HG03139 (cell line): ENCODE results near the gene AP3M1.
A peak's percentile ranks its signal among the peaks of the same experiment; 100 is the strongest.

Experiments
- ATAC-seq: cut with Tn5 transposase; IDR thresholded peaks from one replicate; pipeline ENCODE4 v1.9.1; 2021; ENCODE audit not compliant: unreplicated experiment

AP3M1 gene

DNA sequence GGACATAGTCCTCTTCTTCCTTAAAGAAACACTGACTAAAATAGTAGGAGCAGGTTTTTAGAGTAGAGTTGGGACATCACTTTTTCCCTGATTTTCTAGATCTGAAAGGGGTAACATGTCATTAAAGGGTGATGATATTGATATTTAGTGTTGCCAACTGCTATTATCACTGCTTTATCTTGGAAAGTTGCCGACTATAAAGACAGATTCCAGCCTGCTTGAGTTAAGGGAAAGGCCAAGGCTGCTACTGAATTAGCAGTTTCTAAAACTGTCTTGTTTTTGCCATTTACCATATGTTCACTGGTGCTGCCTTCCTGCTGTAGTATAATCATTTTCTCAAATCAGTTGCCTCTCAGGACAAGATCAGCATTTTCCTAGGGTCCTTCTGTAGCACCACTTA, 29.7 kb downstream of the AP3M1 start:
- no peak for ATAC-seq

GRCh38 chr10:74118804-74119203, 31.8 kb downstream of the AP3M1 start:
- ATAC-seq: no peak

- ATAC-seq: no peak
Measured at GRCh38 chr10:74117738-74118137, 32.9 kb downstream of the AP3M1 start.

GRCh38 chr10:74114041-74114448, 36.6 kb downstream of the AP3M1 start:
- no peak for ATAC-seq

- no peak for ATAC-seq
Measured at GRCh38 chr10:74113546-74113945, 37.1 kb downstream of the AP3M1 start.

GRCh38 chr10:74111799-74112198, 38.8 kb downstream of the AP3M1 start:
- no peak for ATAC-seq

DNA sequence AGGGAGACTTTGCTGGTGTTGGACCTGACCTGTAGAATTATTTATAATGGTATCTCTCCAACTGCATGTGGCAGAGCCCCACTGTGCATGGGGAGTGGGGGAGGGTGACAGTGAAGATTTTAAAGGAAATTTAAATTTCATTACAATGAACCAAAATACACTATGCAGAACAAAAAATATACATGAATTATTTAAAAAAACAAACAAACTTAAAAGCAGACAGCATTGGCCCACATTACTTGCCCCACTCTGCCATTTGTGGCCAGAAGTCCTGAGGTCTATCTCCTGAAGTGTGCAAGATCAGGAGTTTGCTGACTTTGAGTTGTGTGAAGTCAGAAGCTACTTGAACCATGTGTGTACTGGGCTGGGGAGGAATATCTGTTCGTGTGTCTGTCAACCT, 40.5 kb downstream of the AP3M1 start:
- ATAC-seq: no peak

DNA sequence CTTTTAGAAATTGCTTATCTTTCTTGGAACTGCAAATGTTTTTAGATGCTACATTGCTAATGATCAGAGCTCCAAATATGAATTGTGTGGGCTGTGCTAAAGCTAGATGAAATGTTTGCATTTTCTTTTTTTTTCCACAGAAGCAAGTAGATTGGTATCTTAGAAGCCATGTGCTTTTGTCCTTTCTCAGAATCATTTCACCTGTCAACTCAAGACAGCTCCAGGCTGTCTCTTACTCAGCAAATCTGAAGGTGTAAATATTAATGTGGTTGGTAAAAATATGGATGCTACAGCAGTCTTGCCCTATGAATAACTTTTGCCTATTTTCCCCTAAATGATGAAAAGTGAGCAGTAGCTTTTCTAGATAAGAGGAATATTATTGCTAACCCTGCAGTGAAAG, 41.2 kb downstream of the AP3M1 start:
- no peak for ATAC-seq

DNA sequence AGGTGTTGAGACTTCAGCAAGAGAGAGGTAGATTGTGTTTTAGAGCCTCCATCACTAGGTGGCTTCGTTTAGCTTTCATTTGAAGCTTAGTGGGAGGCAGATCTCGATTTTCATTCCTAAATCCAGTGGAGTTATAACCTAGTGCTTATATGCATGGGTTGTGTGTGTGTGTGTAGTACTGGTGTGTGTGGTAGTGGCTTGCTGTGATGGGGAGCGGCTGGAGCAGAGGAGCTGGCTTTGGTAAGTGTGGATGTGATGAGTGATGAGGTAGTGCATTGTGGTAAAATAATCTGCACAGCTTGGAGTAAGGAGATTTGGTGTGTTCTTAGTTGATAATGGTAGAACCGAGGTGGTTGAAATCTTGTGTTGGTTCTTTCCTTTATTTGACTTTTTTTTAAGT, 43.2 kb downstream of the AP3M1 start:
- no peak for ATAC-seq

DNA sequence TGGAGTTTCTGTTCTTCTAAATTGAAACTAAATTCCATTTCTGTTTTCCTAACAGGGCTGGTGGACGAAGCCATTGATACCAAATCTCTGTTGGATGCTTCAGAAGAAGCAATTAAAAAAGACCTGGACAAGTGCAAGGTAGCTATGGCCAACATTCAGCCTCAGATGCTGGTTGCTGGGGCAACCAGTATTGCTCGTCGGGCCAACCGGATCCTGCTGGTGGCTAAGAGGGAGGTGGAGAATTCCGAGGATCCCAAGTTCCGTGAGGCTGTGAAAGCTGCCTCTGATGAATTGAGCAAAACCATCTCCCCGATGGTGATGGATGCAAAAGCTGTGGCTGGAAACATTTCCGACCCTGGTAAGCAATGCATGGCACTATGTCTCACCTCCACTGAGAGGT, 45.6 kb downstream of the AP3M1 start:
- no peak for ATAC-seq

GRCh38 chr10:74104480-74104879, 46.1 kb downstream of the AP3M1 start:
- no peak for ATAC-seq

- ATAC-seq: no peak
Measured at GRCh38 chr10:74103560-74104258, 46.9 kb downstream of the AP3M1 start.

DNA sequence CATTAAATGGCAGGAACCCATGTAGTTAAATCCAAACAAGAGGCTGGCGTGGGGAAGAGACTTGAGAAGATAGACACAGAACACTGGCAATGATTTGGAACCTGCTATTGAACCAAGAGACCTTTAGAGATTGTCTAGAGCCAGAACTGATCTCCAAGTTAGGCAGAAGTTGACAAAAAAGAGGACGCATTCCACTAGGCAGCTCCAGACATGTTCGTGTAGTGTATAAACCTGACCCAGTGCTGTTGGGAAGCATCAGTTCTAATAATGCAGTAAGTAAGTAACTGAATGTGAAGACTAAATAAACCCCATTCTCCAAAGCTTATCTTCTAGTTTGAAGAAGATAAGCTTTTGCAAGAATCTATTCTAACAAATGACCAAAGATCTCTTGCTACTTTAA, 50.8 kb downstream of the AP3M1 start:
- no peak for ATAC-seq

- no peak for ATAC-seq
Measured at GRCh38 chr10:74099420-74099819, 51.2 kb downstream of the AP3M1 start.

DNA sequence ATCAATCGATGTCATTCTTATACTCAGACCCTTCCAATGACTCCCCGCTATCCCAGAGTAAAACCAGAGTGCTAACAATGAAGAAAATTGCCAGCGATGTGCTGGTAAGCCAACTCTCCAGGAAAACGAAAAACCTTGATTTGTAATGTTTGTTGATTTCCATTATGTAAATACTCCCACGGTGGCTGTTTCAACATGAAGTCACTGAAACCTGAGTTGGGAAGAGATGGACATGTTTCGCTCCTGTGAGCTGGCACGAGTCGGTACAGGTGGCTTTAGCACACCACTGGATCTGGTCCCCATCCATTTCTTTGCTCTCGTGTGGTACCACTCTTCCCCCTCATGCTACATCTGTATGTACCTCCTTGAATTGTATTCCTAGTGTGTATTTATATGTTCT, 52.9 kb downstream of the AP3M1 start:
- ATAC-seq: no peak

GRCh38 chr10:74096777-74097176, 53.9 kb downstream of the AP3M1 start:
- ATAC-seq: peak; percentile 92

- ATAC-seq: no peak
Measured at GRCh38 chr10:74094231-74094630, 56.4 kb downstream of the AP3M1 start.

- ATAC-seq: no peak
Measured at GRCh38 chr10:74093530-74094164, 57.0 kb downstream of the AP3M1 start.

GRCh38 chr10:74092372-74092771, 58.3 kb downstream of the AP3M1 start:
- no peak for ATAC-seq

GRCh38 chr10:74088722-74089121, 61.9 kb downstream of the AP3M1 start:
- no peak for ATAC-seq

- ATAC-seq: no peak
Measured at GRCh38 chr10:74086317-74086716, 64.3 kb downstream of the AP3M1 start.

DNA sequence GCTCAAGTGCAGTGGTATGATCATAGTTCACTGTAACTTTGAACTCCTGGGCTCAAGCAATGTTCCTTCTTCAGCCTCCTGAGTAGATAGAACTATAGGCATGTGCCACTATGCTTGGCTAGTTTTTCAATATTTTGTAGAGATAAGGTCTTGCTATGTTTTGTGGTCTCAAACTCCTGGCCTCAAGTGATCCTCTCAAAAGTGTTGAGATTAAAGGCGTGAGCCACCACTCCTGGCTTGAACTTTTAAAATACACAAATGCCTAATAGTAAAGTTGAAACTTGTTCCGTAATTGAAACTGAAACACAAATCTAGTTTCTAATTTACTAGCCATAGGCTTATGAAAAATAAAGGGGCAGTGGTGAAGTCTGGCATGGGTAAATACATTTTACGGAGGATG, 65.7 kb downstream of the AP3M1 start:
- no peak for ATAC-seq

GRCh38 chr10:74083304-74083703, 67.3 kb downstream of the AP3M1 start:
- no peak for ATAC-seq
